Peyer's patch (tissue), 4 donors: ENCODE data around the gene BOD1. TPM values are rescaled to one million over a fixed set of nuclear protein-coding genes. Genes with fewer than 3 reads are reported as not detected.

Experiments
- DNase-seq, 3 donors: peaks; one replicate each; pipeline ENCODE4 v3.0.0-alpha.2; 2017 to 2019
- H3K27ac ChIP-seq, 4 donors: fragments of 200-600 bp; sonication (generic); one replicate each; pipeline ENCODE4 v1.5.1; 2016 to 2019
- H3K27me3 ChIP-seq, 2 donors: fragments of 200-600 bp; sonication (generic); one replicate each; pipeline ENCODE4 v1.5.1; 2019
- H3K36me3 ChIP-seq, 3 donors: fragments of 200-600 bp; sonication (generic); one replicate each; pipeline ENCODE4 v1.5.1; 2016 to 2019
- H3K4me1 ChIP-seq, 4 donors: fragments of 200-600 bp; sonication (generic); one replicate each; pipeline ENCODE4 v1.5.1; 2016 to 2019
- H3K4me3 ChIP-seq, 4 donors: fragments of 200-600 bp; sonication (generic); 1 replicate in 3 of 4; 2 replicates in 1 of 4; pipeline ENCODE4 v1.5.1; 2016 to 2019; ENCODE audit warnings: mild to moderate bottlenecking in 1 of 4
- H3K9me3 ChIP-seq, 4 donors: fragments of 200-600 bp; sonication (generic); one replicate each; pipeline ENCODE4 v1.5.1; 2016 to 2019; ENCODE audit warnings: mild to moderate bottlenecking in 1 of 4
- POLR2A ChIP-seq, 2 donors: fragments of 450-650 bp; IDR thresholded peaks; one replicate each; pipeline ENCODE4 v1.5.1; 2017; ENCODE audit warnings: antibody characterized with exemption in 2 of 2, mild to moderate bottlenecking in 2 of 2, moderate library complexity in 2 of 2
- total RNA-seq, 4 donors: library from RNA; depleted of rRNA; stranded (reverse); fragments of >200 nt; gene quantifications; one replicate each; pipeline ENCODE4 v1.1.0, GENCODE V29; 2016
- TF ChIP-seq, protein P1 (sequence below), 6 experiments: fragments of 450-650 bp in 4 of 6; fragments of 200-600 bp in 2 of 6; sonication (generic) in 1 of 6; IDR thresholded peaks; one replicate each; pipeline ENCODE4 v1.5.1; 2017 to 2019; ENCODE audit warnings: antibody characterized with exemption in 6 of 6, mild to moderate bottlenecking in 3 of 6, moderate library complexity in 1 of 6

BOD1 gene
- total RNA-seq, 4 donors from 2014 or later, result 21.0 to 57.8 (median 27.3) TPM

DNA sequence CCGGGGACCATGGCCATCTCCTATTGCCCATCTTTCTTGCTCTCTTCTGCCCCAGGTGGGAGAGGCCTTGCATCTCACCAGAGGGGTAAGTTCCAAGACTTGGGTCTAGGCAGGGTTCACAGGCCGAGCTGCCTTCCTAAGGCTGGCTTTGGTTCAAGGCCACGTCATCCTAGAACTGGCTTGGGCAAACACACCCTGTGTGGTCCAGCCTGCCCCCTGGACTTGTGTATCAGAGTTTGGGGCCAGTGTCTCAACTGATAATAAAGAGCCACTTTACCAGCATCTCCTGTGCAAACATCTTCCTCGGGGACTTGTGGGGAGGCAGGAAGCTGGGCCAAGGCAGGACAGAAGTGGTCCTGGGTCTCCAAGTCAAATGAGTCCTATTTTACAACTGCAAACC, 17.8 kb downstream of the BOD1 start:
- Histone ChIP-seq H3K9me3 (no peaks in the 10 kb centered on the region), H3K36me3 (no peaks in the 10 kb centered on the region), H3K27me3 (no peaks in the 10 kb centered on the region), H3K27ac (no peak overlapping the region), H3K4me1 (no peaks in the 10 kb centered on the region), H3K4me3 (no peak overlapping the region)
- DNase-seq, result no peak
- no peak for TF ChIP-seq POLR2A (IDR thresholded peaks at IDR 0.05)
- TF ChIP-seq, protein P1, sequence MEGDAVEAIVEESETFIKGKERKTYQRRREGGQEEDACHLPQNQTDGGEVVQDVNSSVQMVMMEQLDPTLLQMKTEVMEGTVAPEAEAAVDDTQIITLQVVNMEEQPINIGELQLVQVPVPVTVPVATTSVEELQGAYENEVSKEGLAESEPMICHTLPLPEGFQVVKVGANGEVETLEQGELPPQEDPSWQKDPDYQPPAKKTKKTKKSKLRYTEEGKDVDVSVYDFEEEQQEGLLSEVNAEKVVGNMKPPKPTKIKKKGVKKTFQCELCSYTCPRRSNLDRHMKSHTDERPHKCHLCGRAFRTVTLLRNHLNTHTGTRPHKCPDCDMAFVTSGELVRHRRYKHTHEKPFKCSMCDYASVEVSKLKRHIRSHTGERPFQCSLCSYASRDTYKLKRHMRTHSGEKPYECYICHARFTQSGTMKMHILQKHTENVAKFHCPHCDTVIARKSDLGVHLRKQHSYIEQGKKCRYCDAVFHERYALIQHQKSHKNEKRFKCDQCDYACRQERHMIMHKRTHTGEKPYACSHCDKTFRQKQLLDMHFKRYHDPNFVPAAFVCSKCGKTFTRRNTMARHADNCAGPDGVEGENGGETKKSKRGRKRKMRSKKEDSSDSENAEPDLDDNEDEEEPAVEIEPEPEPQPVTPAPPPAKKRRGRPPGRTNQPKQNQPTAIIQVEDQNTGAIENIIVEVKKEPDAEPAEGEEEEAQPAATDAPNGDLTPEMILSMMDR (IDR thresholded peaks at IDR 0.05), result no peak

DNA sequence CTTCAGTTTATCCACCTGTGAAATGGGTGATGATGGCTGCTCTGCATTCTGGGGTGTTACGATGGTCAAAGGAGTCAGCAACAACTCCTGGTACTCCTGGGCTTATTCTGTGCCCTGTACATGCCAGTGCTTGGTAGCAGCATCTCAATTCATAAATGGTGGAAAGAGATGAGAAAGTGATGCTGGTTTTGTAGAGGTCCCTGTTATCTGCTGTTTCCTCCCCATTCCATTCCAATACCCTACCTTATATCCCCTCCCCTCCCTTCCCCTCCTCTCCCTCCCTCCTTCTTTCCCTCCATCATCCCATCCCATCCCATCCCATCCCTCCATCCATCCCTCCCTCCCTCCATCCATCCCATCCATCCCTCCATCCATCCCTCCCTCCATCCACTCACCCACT, 19.1 kb downstream of the BOD1 start:
- H3K27ac ChIP-seq, result no peak overlapping the region
- H3K4me1 ChIP-seq, result no peaks in the 10 kb centered on the region
- H3K36me3 ChIP-seq, result no peaks in the 10 kb centered on the region
- H3K4me3 ChIP-seq, result no peak overlapping the region
- no peaks in the 10 kb centered on the region for H3K27me3 ChIP-seq
- TF ChIP-seq, protein P1 (IDR thresholded peaks at IDR 0.05), result no peak
- no peak for TF ChIP-seq POLR2A (IDR thresholded peaks at IDR 0.05)
- peaks cover 0 to 10% (median 0%) of the 10 kb centered on the region in 4 donors for H3K9me3 ChIP-seq
- DNase-seq, result no peak

DNA sequence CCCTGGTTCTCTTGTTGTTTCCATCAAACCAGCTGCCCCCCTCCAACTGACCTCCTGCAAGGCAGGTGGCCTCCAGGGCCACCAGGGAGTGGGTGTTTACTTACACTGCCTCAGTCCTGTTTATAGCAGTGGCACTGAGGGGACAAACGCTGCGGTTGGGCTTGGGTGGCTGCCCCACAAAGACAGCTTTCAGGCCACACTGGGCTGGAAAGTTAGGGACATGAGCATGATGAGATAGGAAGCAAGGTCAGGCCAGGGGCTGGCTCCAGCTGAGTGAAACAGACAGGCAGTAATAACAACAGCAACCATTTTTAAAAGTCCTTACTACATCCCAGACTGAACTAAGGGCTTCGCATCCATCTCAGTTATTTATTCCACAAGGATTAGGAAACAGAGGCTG, 20.6 kb downstream of the BOD1 start:
- no peak overlapping the region for H3K4me3 ChIP-seq
- no peak for DNase-seq
- no peaks in the 10 kb centered on the region for H3K4me1 ChIP-seq
- peaks cover 0 to 13% (median 3%) of the 10 kb centered on the region in 4 donors for H3K9me3 ChIP-seq
- H3K27me3 ChIP-seq, result no peaks in the 10 kb centered on the region
- no peak overlapping the region for H3K27ac ChIP-seq
- H3K36me3 ChIP-seq, result no peaks in the 10 kb centered on the region
- TF ChIP-seq, protein P1 (IDR thresholded peaks at IDR 0.05), result no peak
- TF ChIP-seq POLR2A (IDR thresholded peaks at IDR 0.05), result no peak

DNA sequence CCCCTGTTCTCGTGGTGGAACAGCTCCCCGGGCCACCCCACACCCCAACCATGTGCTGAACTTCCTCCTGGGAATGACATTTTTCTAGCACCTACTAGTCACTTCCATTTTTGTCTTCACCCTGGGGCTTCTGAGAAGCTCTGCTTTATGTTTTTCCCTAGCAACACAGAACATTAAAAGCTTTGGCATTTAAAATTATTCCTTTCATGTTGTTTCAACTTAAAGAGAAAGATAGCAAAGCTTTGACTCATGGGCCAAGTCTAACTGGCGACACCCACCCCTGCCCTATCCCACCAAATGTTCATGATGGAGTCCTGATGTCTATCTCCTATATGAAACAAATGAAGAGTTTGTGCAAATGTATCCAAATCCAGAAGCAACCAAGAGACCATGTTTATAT, 22.4 kb downstream of the BOD1 start:
- Histone ChIP-seq H3K4me3 (no peak overlapping the region), H3K9me3 (peaks cover 0 to 13% (median 3%) of the 10 kb centered on the region in 4 donors), H3K4me1 (no peaks in the 10 kb centered on the region), H3K27me3 (no peaks in the 10 kb centered on the region), H3K36me3 (no peaks in the 10 kb centered on the region), H3K27ac (no peak overlapping the region)
- no peak for TF ChIP-seq POLR2A (IDR thresholded peaks at IDR 0.05)
- TF ChIP-seq, protein P1 (IDR thresholded peaks at IDR 0.05), result no peak
- DNase-seq, result no peak

DNA sequence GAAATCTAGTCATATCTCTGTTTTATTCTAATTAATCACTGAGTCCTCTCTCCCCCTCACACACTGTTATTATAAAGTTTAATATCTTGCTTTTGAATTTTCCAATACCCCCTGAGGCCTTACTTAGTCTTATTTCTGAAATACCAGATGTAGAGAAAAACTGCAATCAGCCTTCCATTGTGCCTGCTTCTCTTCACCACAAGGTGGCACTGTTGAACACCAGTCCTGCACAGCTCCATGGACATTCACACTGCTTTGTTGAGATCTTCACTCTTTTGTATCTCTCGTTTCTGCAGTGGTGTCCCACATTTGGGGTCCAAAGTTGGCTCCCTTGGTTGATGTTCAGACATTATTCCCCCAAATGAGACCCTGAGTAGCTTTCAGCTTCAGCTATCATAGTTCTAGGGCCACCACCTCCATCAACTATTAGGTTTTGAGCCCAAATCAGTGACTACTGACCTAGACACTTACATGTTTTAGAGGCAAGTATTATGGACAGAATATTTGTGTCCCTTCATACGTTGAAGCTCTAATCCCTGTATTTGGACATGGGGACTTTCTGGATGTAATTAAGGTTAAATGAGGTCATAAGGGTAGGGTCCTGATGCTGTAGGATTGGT, 24.3 kb downstream of the BOD1 start:
- H3K27ac ChIP-seq, result no peak overlapping the region
- peaks cover 0 to 13% (median 3%) of the 10 kb centered on the region in 4 donors for H3K9me3 ChIP-seq
- no peak for DNase-seq
- no peaks in the 10 kb centered on the region for H3K36me3 ChIP-seq
- H3K27me3 ChIP-seq, result no peaks in the 10 kb centered on the region
- no peak for TF ChIP-seq POLR2A (IDR thresholded peaks at IDR 0.05)
- TF ChIP-seq, protein P1 (IDR thresholded peaks at IDR 0.05), result peak in 4 of 6 experiments; percentile 30 to 58 (median 42)
- no peak overlapping the region for H3K4me3 ChIP-seq
- no peaks in the 10 kb centered on the region for H3K4me1 ChIP-seq
